Hindlimb muscle (tissue), 1 donor: ENCODE measurements around the gene DIS3L2. TPM values are rescaled to one million over a fixed set of nuclear protein-coding genes. Genes with fewer than 3 reads are reported as not detected.
"Not testable (repeated sequence)": the region's sequence is repeated elsewhere in the genome, so short reads cannot be mapped to it uniquely, and the experiment has no call there.

ENCODE experiments used
- DNase-seq: peaks from one replicate; pipeline ENCODE4 v3.0.0-alpha.2; 2013
- polyA plus RNA-seq: library from polyadenylated mRNA; unstranded; fragments of 120-200 nt; gene quantifications from one replicate; pipeline ENCODE4 v1.2.1, GENCODE V29; 2013; ENCODE audit not compliant: insufficient read length

Gene DIS3L2
- polyA plus RNA-seq, 1 donor = 25.9 TPM

DNA sequence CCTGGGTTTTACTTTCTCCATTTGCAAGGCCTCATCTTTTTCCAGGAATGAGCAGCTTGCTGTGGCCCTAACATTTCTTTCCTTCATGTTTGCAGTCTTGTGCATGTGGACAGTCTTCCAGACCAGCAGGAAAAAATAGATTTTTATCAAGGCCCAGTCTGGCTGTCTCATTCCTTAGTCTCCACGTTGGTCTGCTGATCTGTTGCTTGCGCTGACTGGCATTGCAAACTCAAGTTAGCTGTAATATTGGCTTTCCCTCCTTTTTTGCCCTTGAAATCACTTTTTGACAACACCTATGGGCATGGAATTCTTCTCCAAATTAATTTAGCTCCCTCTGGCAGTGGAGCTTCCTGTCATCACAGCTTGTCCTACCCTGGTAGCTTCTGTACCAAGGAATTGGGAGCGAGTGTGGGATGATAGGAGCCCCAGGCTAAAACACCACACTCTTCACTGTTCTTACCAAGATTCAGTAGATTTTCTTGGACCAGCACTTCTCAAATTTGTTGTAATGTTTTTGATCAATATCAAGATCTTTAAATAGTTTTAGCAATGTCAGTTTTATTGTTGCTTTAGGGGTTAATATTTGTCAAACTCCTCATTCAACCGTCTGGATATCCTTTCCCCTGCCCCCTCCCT lies 48.2 kb downstream of the DIS3L2 start:
- no peak for DNase-seq

DNA sequence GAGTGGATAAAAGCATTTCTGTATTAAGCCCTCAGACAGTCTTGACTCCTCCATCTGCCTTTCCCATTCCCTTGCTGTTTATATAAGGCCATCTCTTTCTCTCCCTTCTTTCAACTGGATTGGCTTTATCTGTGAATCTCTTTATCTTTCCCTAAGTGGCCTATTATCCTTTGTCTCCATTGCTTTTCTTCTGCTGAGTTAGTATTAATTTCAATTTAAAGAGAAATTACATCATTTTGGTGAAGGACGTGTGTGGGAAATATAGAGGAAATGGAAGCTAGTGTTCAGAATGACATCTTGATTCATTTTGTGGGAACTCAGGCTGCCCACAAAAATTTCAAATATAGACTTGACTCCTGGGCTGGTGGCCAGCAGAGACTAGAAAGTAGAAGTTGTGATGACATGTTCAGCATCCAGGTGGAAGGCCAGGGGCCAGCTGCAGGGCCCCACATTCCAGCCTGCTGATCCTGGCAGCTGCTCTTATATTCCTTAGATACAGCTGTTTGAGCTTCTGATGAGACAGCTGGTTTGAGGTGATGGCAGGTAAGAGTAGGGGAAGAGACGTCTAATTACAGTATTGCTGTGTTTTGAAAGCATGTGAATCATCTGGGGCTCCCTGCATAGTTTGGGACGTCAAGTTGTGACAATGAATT lies 52.3 kb downstream of the DIS3L2 start:
- DNase-seq = no peak

DNA sequence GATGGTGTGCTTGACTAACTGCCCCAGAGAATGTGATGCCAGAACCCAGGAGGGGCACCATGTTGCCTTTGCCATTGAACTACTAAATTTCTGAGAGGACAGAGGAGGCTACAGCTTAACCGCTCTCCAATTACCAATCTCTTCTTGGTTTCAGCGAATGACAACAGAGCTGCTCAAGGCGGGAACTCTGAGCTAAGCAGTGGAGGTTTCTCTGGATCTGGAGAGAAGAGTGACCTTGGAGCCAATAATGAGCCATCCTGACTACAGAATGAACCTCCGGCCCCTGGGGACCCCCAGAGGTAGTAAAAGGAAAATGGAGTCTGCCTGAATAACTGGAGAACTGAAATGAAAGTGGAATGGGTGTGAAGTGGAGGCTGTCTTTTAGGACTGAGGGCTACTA lies 53.2 kb downstream of the DIS3L2 start:
- DNase-seq = no peak

DNA sequence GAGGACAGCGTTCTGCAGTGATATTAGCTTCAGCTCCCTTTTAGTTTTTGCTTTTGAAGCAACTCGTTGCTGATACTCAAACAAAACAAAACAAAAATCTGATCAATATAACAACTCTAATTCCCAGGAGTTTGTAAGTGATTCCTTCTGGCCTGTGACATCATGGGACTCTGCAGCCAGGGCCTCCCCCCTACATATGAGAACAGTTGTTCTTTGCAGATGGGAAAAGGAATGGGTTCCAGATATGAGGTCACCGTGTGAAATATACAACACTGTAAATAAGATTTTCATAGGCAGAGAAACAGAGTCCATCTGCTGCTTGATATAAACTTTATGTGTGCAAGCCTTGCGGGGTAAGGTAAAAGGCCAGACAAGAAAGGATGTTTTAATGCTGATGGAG lies 56.7 kb downstream of the DIS3L2 start:
- peak; percentile 80 for DNase-seq

DNA sequence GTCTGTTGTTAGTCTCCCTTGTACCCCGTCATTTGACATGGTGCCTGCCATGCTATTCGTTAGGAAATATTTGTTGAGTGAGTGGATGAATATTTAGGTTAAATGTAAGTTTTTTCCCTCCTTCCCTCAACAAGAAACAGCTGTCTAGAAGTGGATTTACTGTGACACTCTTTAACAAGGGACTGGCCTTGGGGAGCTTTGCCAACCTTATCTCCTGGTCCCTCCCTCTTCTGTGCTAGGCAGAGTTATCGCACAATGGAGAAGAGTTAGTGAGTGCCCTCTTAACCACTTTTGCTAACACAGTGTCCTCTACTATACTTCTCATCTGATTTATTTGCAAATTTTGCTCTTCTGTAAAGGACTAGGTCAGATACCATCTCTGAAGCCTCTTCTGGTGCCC lies 61.2 kb downstream of the DIS3L2 start:
- DNase-seq = no peak

DNA sequence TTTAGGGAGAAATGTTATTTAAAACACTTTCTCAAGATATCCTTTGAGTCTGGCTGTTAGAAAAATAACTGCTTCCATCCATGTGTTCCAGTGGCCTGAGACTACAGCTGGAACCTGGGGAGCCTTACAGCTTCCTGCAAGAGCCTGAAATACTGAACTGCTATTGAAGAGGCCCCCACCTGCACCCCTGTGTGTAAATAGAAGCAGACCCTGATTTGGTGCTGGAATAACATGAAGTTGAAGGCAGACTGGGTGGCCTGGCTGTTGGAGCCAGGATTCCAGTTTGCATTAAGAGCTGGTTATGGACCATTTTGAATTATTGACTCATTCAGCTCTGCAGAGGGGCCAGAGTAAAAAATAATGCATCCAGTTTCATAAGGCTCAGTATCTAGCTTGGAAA lies 61.9 kb downstream of the DIS3L2 start:
- no peak for DNase-seq

DNA sequence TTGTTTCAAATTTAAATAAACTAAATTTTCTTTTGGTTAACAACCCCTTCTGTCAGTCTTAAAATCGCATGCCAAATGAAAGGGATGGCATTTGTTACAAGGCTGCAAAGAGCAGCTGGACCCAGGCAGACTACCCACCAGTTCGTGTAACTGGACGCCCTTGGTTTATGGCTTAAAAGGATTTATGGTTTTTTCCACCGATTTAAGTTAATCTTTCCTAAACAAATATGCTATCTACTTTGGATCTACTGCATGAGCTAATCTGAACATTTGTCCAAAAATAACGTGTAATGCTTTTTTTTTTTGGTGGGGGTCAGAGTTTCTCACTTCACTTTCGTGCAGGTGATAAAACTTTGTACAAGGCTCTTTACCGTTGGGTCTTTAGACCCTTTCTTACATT lies 62.9 kb downstream of the DIS3L2 start:
- no peak for DNase-seq

DNA sequence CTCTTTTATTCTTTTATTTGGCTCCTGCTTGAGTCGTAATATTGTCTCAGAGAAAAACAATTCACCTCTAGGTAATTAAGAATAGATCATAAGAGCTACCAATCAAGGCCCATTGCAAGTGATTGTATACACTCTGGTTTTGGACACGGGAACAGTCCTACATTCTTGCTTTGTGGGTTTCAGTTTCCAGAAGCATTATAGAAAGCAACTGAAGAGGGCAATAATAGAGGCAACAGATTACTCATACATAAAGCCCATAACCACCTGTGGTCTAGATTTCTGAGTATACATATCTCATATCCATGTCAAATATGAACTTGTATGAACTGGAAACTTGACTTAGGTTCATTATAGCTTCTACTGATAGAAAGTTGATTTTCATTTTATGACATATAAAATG lies 65.4 kb downstream of the DIS3L2 start:
- no peak for DNase-seq

DNA sequence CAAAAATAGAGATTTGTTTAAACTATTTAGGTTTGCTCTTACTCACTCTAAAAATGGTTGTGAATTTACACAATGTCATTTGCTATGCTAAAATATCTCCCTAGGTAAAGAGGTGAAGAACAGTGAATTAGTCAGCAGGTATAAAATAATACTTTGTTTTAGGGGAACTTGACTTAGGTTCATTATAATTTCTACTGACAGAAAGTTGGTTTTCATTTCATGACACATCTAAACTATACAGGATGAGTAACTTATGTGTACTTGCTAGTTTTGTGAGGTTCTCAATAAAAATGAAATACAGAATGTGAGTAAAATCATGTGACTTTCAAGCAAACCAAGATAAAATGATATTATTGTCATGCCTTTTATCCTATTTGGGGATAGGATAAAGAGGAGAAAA lies 66.0 kb downstream of the DIS3L2 start:
- DNase-seq = no peak

DNA sequence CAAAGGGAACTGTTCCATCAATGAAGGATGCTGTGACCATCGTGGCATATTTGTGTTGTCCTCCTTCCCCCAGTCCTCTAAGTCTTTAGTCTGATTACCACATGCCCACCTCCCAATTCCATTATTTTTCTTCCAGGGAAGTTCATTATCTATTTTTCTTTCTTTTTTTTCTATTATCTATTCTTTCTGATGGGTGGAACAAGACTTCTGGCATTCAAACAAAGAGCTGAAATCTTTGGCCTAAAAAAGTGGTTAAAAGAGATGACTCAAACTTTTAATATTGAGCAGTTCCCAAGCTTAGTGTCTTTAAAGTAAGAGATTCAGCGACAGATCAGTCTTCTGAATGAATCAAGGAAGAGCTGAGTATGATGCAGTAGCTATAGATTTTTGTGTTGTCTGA lies 66.6 kb downstream of the DIS3L2 start:
- DNase-seq = no peak

DNA sequence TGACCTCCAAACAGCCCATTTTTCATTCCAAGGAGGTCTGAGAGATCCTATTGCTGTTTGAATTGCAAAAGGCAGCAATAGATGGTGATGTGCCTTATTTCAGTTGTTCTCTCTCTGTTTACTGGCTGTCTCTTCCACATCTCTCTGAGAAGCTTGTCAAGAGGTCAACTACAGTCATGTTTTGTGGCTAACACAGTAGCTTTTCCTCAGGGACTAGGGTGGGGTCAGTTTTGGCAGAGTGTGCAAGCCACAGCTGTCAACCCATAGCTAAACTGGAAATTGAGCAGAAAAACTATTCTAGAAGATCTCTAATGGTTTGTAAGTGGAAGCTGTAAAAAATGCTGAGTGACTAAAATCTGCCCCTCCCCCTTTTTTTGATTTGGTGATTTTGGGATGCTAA lies 67.1 kb downstream of the DIS3L2 start:
- no peak for DNase-seq

DNA sequence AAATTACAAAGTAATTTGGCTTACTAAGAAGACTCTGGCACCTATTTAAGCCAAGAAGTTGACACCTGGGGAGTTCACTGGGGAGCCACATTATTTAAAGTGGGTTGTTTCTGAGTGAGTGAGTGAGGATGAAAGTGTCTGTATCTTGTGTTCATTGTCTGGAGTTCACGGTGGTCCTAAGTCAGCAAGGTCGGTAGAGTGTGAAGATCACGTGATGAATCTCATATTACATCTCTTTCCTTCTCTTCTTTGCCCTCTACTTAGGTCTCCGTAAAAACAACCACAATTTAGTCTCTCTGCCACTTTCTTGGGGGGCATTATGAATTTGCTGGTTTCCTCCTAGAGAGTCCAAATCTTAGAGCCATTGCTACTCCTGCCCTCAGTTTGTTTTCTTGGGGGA lies 67.8 kb downstream of the DIS3L2 start:
- DNase-seq = no peak

DNA sequence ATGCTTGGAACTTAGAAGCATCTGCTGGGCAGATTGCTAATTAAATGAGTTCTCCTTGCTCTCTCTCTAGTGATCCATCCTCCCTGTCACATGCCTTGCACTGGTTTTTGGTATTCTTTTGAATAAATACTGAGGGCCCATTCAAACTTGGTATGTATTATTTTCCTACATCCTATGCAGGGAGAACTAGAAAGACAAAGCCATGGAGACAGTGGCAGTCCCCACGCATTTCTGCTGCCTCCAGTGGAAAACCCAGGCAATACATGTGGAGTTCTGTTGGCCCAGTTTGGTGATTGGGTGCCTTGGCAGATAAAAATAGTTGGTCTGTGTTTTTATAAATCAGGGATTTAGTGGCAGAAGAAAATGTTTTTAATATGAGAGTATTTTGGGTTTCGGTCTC lies 68.7 kb downstream of the DIS3L2 start:
- no peak for DNase-seq

DNA sequence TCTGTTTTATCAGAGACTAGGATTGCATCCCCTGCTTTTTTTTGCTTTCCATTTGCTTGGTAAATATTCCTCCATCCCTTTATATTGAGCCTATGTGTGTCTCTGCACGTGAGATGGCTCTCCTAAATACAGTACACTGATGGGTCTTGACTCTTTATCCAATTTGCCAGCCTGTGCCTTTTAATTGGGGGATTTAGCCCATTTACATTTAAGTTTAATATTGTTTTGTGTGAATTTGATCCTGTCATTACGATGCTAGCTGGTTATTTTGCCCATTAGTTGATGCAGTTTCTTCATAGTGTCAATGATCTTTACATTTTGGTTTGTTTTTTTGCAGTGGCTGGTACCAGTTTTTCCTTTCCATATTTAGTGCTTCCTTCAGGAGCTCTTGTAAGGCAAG lies 73.8 kb downstream of the DIS3L2 start:
- DNase-seq = not testable (repeated sequence)

DNA sequence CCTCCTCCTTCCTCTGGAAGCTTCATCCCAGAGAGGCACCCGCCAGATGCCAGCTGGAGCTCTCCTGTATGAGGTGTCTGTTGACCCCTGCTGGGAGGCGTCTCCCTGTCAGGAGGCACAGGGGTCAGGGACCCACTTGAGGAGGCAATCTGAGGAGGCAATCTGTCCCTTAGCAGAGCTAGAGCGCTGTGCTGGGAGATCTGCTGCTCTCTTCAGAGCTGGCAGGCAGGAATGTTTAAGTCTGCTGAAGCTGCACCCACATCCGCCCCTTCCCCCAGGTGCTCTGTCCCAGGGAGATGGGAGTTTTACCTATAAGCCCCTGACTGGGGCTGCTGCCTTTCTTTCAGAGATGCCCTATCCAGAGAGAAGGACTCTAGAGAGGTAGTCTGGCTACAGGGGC lies 75.4 kb downstream of the DIS3L2 start:
- not testable (repeated sequence) for DNase-seq

DNA sequence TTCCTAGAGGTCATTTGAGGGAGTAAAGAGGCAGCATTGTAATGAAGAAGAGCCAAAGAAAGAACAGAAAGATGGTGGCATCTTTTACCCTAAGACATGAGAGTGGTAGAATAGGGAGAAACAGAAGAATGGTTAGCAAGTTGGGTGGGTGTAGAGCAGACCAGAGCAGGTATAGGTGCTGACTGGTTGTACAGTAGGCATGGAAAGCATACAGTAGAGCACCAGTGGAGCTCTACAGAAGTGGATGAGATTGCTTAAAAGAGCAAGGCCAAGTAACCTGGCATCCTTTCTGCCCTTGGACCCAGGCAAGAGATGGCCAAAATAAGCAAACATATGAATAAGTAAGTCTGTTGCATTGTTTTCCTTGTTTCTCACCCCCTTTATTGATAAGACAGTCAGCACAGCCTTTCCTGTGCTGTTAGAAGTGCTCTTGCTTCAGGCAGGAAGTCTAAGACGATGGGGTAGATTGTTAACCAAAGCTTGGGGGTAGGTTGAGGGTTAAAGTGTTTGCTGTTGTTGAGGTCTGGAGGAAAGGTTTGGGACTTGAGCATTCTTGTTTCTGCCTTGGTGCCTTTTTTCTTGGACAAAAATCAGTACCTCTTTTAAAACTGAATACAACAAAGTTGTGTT lies 76.9 kb downstream of the DIS3L2 start:
- DNase-seq = no peak

DNA sequence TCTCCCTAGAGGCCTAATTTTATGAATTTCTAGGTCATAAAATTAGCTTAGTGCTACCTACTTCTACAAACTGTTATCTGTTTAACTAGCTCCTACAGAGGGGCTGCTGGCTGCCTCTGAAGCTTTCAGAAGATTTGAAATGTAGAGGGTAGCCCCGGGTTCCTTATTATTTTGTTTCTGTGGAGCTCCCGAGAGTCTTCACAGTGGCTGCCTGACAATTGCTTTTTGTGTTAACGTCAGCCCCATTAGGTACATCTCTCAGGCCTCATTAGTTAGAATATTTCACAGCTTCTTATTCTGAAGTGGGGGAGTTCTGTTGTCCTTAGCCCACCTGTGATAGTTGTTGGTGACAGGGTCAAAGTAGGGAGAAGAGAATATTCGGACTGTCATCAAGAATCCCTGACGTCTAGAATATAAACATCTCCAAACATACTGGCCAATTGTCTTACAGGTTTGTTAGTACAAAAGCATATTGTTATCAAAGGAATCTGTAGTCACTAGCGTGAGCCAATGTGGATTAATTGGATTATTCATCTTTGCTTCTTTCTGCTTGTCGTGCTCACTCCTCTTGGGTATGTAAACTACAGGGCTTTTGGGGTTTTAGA lies 77.5 kb downstream of the DIS3L2 start:
- DNase-seq = no peak

DNA sequence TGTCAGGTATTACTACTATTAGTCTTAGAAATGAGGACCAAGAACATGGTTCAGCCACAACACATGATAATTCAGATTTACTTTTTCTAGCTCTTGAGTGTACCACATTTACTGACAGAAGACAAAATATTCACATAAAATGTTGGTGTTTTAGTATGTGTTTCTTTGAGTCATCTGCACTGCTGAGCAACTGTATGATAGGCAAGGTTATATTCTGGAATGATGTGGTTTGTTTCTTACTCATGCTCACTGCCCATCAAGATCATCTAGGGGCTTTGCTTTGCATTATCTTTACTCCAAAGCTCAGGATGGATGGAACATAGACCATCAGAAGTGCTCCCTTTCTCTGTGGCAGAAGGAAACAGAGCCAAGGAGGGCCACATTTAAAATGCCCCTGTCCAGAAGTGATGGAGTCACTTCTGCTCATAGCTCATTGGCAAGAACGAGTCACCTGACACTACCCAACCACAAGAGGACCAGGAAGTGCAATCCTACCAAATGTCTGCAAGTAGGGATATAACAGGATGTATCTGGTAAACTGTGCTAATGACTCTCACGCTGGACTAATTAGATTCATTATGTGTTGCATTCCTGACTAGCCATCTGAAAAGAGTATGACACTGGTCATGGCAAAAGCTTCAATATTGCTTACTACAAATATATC lies 81.5 kb downstream of the DIS3L2 start:
- DNase-seq = no peak

DNA sequence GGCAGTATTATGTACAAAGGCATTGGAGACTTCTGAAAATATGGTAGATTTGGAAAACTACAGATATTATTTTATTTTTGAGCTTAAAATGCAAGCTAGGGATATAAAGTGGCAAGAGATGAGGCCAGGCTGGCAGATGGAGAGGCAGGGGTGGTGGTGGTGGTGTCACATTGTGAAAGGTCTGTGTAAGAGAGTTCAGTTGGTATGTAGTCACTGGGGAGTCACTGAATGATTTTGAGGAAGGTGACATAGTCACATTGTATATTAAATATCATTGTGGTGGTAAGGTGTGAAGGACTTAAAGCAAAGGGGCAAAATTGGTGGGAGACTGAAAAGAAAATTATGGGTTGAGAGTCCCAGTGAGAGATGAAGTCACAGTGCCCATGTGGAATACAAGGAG lies 82.5 kb downstream of the DIS3L2 start:
- DNase-seq = no peak

DNA sequence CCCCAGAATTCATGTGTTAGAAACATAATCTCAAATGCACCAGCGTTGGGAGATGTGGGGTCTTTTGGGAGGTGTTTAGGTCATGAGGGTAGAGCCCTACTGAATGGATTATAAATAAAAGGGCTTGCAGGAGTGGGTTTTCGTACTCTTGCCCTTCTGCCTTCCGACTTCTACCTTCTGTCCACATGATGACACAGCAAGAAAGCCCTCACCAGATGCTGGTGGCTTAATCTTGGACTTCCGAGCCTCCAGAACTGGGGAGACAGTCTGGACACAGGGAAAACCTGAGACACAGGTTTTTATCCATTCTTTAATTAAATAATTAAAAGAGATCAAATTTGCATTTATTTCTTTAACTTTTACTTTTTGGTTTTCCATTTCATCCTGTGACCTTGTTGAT lies 87.8 kb downstream of the DIS3L2 start:
- no peak for DNase-seq

DNA sequence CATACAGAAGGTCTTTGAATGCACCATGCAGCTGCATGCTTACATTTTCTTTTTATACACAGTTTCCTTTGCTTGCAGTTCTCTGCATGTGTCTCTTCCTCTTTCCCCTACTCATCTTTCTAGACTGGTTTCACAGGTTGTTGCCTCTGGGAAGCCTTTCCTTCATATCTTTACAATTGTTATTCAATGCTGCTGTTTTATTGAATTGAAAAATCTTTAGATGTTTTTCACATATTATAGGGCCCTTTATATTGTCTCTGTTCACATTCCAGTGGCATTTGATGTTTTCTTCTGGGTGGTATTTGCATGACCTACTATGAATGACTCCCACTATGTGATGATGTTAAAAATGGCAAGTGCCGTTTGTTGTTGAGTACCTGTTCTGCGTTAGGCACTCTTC lies 91.1 kb downstream of the DIS3L2 start:
- DNase-seq = no peak

DNA sequence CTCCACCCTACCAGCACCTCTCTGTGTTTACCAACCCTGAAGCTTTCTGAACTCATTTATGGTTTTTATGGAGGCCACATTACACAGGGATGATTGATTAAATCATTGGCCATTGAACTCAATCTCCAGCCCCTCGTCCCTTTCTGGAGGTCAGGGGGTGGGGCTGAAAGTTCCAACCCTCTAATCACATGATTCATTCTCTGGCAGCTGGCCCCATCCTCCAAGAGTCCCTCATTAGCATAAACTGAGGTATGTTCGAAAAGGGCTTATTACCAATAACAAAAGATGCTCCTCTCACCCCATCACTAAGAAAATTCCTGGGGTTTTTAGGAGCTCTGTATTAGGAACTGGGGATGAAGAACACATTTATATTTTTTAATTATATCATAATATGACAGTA lies 92.3 kb downstream of the DIS3L2 start:
- no peak for DNase-seq
